Measurements from ENCODE around the gene LIG1.

LIG1 gene

GRCh38 chr19:48203794-48204628 is 33.9 kb upstream of the LIG1 start:
- no peak for TF ChIP-seq CTCF (conservative IDR thresholded peaks at IDR 0.05)
- peak overlapping the region; percentile 79 for H3K27ac ChIP-seq

GRCh38 chr19:48203222-48203793 is 33.2 kb upstream of the LIG1 start:
- peak overlapping the region; percentile 79 for H3K27ac ChIP-seq
- no peak for TF ChIP-seq CTCF (conservative IDR thresholded peaks at IDR 0.05)

GRCh38 chr19:48196933-48197665 is 27.0 kb upstream of the LIG1 start:
- no peak for TF ChIP-seq CTCF (conservative IDR thresholded peaks at IDR 0.05)
- H3K27ac ChIP-seq, result no peak overlapping the region

GRCh38 chr19:48196321-48196763 is 26.2 kb upstream of the LIG1 start:
- no peak overlapping the region for H3K27ac ChIP-seq
- no peak for TF ChIP-seq CTCF (conservative IDR thresholded peaks at IDR 0.05)

- TF ChIP-seq CTCF (conservative IDR thresholded peaks at IDR 0.05), result no peak
- H3K27ac ChIP-seq, result no peak overlapping the region
Measured at GRCh38 chr19:48194844-48195830, 25.0 kb upstream of the LIG1 start.

GRCh38 chr19:48194041-48194843 is 24.1 kb upstream of the LIG1 start:
- no peak overlapping the region for H3K27ac ChIP-seq
- TF ChIP-seq CTCF (conservative IDR thresholded peaks at IDR 0.05), result peak; percentile 60

Data from VCaP (cell line).